ENCODE data around the gene CDKN2C. TPM values are rescaled to one million over a fixed set of nuclear protein-coding genes. Genes with fewer than 3 reads are reported as not detected.

The CDKN2C gene
- polyA plus RNA-seq, 1 of the 3 experiments (the other 2 are of a cell fraction), result 27.0 TPM

- no peaks in the 10 kb centered on the region for H3K9me3 ChIP-seq
- peak overlapping the region; percentile 94 to 96 for H3K27ac ChIP-seq (ENCODE audit: low read depth in 2 of 2, low read length in 1 of 2)
- peak overlapping the region; percentile 85 for H2AFZ ChIP-seq (ENCODE audit: low read depth)
- no peak for DNase-seq
- peak overlapping the region; percentile 97 for H3K4me2 ChIP-seq
- ChIA-PET POLR2A (no interaction called here), CTCF (interaction anchor here (0.9 to 3.3 kb wide), 3 partner anchors 14 to 46 kb away, joined by 3 to 14 read pairs (median 11); partner anchors contain the start of gene FAF1)
- H3K79me2 ChIP-seq (ENCODE audit: insufficient read depth), result peaks cover 78% of the 10 kb centered on the region
- no peaks in the 10 kb centered on the region for H3K9me2 ChIP-seq
- H3K9ac ChIP-seq, result peak overlapping the region; percentile 98
- H3K27me3 ChIP-seq (ENCODE audit: insufficient read depth), result no peaks in the 10 kb centered on the region
- no peaks in the 10 kb centered on the region for H4K20me1 ChIP-seq (ENCODE audit: insufficient read depth)
- peaks cover 8 to 10% of the 10 kb centered on the region in 2 experiments for H3K36me3 ChIP-seq (replicated peaks in 1 of 2; ENCODE audit: control insufficient read depth in 1 of 2, insufficient read depth in 2 of 2, low read length in 1 of 2)
- TF ChIP-seq GABPA (IDR thresholded peaks at IDR 0.05; ENCODE audit: low read depth), result no peak
- no peak for TF ChIP-seq FOXM1 (IDR thresholded peaks at IDR 0.05; ENCODE audit: low read depth)
- no peak for TF ChIP-seq MAX (IDR thresholded peaks at IDR 0.05; ENCODE audit: low read depth)
- no peak for TF ChIP-seq EZH2phosphoT487 (IDR thresholded peaks at IDR 0.05; ENCODE audit: borderline replicate concordance, low read depth)
- TF ChIP-seq ELF1 (IDR thresholded peaks at IDR 0.05), result no peak
- WGBS (ENCODE audit: low lambda C conversion rate), result 83% methylated on average over 17 of the region's 19 CpGs
- H3K4me3 ChIP-seq (ENCODE audit: low read depth in 2 of 2, low read length in 1 of 2), result peak overlapping the region; percentile 84 to 90
- peaks cover 12 to 16% of the 10 kb centered on the region in 2 experiments; a peak in 3 of 4 replicates for H3K4me1 ChIP-seq (ENCODE audit: control insufficient read depth in 1 of 2, insufficient read depth in 2 of 2, low read depth in 1 of 2, low read length in 1 of 2)
- peaks cover 24% of the 10 kb centered on the region for H3F3A ChIP-seq (replicated peaks; ENCODE audit: insufficient read depth)
Measured at GRCh38 chr1:50976111-50976889, 6.3 kb downstream of the CDKN2C start.

GRCh38 chr1:50976890-50977574 is 7.0 kb downstream of the CDKN2C start:
- peak; percentile 66 for DNase-seq
- CTCF ChIA-PET, result interaction anchor here (0.7 to 3.3 kb wide), 8 partner anchors 8 to 320 kb away, joined by 3 to 14 read pairs (median 4); partner anchors contain the start of gene FAF1

More at GRCh38 chr1:50976890-50977574, 7.0 kb downstream of the CDKN2C start:
- no peaks in the 10 kb centered on the region for H3K9me3 ChIP-seq
- TF ChIP-seq MAX (IDR thresholded peaks at IDR 0.05; ENCODE audit: low read depth) (no peak; the same call in 1 of the 2 replicates), RCOR1 (IDR thresholded peaks at IDR 0.05; ENCODE audit: low read length) (no peak), RAD21 (IDR thresholded peaks at IDR 0.05; ENCODE audit: low read length) (no peak), EP300 (IDR thresholded peaks at IDR 0.05; ENCODE audit: borderline replicate concordance in 1 of 2, low read depth in 1 of 2, low read length in 1 of 2) (peak in 1 of 2 experiments; percentile 31; a peak in 1 of 4 replicates), CHD2 (IDR thresholded peaks at IDR 0.05; ENCODE audit: low read length, partially characterized antibody) (peak; percentile 14), RXRA (IDR thresholded peaks at IDR 0.05; ENCODE audit: borderline replicate concordance, low read depth) (no peak), TAF1 (IDR thresholded peaks at IDR 0.05; ENCODE audit: borderline replicate concordance, low read depth, low read length) (peak; percentile 69), POLR2AphosphoS5 (IDR thresholded peaks at IDR 0.05; ENCODE audit: low read depth, low read length) (peak; percentile 23; the same call in 1 of the 2 replicates), USF2 (IDR thresholded peaks at IDR 0.05; ENCODE audit: borderline replicate concordance, low read depth, low read length) (no peak), JUND (IDR thresholded peaks at IDR 0.05) (no peak)
- H3K4me3 ChIP-seq (ENCODE audit: low read depth in 2 of 2, low read length in 1 of 2), result peak overlapping the region; percentile 84 to 90
- H3F3A ChIP-seq (replicated peaks; ENCODE audit: insufficient read depth), result peaks cover 19% of the 10 kb centered on the region
- H4K20me1 ChIP-seq (ENCODE audit: insufficient read depth), result no peaks in the 10 kb centered on the region
- POLR2A ChIA-PET, result interaction anchor here (0.9 to 2.0 kb wide), 2 partner anchors 8 to 264 kb away, joined by 3 to 18 read pairs; partner anchors contain the start of gene CDKN2C
- WGBS (ENCODE audit: low lambda C conversion rate), result 15% methylated on average over 26 of the region's 26 CpGs
- peak overlapping the region; percentile 97 for H3K4me2 ChIP-seq
- no peaks in the 10 kb centered on the region for H3K27me3 ChIP-seq (ENCODE audit: insufficient read depth)
- peaks cover 14 to 23% of the 10 kb centered on the region in 2 experiments; a peak in 3 of 4 replicates for H3K4me1 ChIP-seq (ENCODE audit: control insufficient read depth in 1 of 2, insufficient read depth in 2 of 2, low read depth in 1 of 2, low read length in 1 of 2)
- peaks cover 8 to 10% of the 10 kb centered on the region in 2 experiments for H3K36me3 ChIP-seq (replicated peaks in 1 of 2; ENCODE audit: control insufficient read depth in 1 of 2, insufficient read depth in 2 of 2, low read length in 1 of 2)
- peak overlapping the region; percentile 85 for H2AFZ ChIP-seq (ENCODE audit: low read depth)
- H3K9me2 ChIP-seq, result no peaks in the 10 kb centered on the region
- peak overlapping the region; percentile 94 to 96 for H3K27ac ChIP-seq (ENCODE audit: low read depth in 2 of 2, low read length in 1 of 2)
- H3K79me2 ChIP-seq (ENCODE audit: insufficient read depth), result peaks cover 78% of the 10 kb centered on the region
- peak overlapping the region; percentile 98 for H3K9ac ChIP-seq

Measured in SK-N-SH (cell line).